Erythroblast (primary cell): ENCODE results near the gene GASK1B.

ENCODE experiments used
- DNase-seq, 2 experiments: peaks; one replicate each; lab custom pipeline; 2025; lab: John Stamatoyannopoulos, UW
- GATA1 ChIP-seq: IDR thresholded peaks from 2 replicates; pipeline ENCODE4 v1.6.1; 2011; ENCODE audit warnings: low read depth, mild to moderate bottlenecking, control low read depth, low read length, moderate library complexity
- POLR2A ChIP-seq: IDR thresholded peaks from 2 replicates; pipeline ENCODE4 v1.6.1; 2011; ENCODE audit warnings: mild to moderate bottlenecking, low read length

Gene GASK1B

GRCh38 chr4:158155656-158156356 is 17.0 kb downstream of the GASK1B start:
- no peak for DNase-seq
- TF ChIP-seq GATA1 (no peak), POLR2A (no peak)

- TF ChIP-seq GATA1 (no peak), POLR2A (no peak)
These were observed 25.7 kb downstream of the GASK1B start for GRCh38 chr4:158147151-158147550.

GRCh38 chr4:158146736-158147135 is 26.1 kb downstream of the GASK1B start:
- no peak for DNase-seq
- TF ChIP-seq GATA1: no peak
- TF ChIP-seq POLR2A: no peak

More at GRCh38 chr4:158147151-158147550, 25.7 kb downstream of the GASK1B start:
- no peak for DNase-seq

- DNase-seq: no peak
- TF ChIP-seq GATA1 (no peak), POLR2A (no peak)
These were observed 33.7 kb downstream of the GASK1B start for GRCh38 chr4:158139086-158139485.

GRCh38 chr4:158134222-158134621 is 38.6 kb downstream of the GASK1B start:
- TF ChIP-seq GATA1: no peak
- TF ChIP-seq POLR2A: no peak
- DNase-seq: no peak

- DNase-seq: no peak
- no peak for TF ChIP-seq GATA1
- TF ChIP-seq POLR2A: no peak
These were observed 39.3 kb downstream of the GASK1B start for GRCh38 chr4:158133551-158133950.

- no peak for DNase-seq
- TF ChIP-seq POLR2A: no peak
- TF ChIP-seq GATA1: no peak
These were observed 41.8 kb downstream of the GASK1B start for GRCh38 chr4:158131027-158131426.

- DNase-seq: no peak
- TF ChIP-seq GATA1 (no peak), POLR2A (no peak)
These were observed 42.6 kb downstream of the GASK1B start for GRCh38 chr4:158130204-158130603.

GRCh38 chr4:158129694-158130093 is 43.1 kb downstream of the GASK1B start:
- TF ChIP-seq GATA1 (no peak), POLR2A (no peak)
- no peak for DNase-seq

- TF ChIP-seq POLR2A (no peak), GATA1 (no peak)
- no peak for DNase-seq
These were observed 44.3 kb downstream of the GASK1B start for GRCh38 chr4:158128540-158128939.

- no peak for TF ChIP-seq POLR2A
- TF ChIP-seq GATA1: no peak
- DNase-seq: no peak
These were observed 47.5 kb downstream of the GASK1B start for GRCh38 chr4:158125310-158125709.
